C4-2B (cell line): ENCODE data around the gene NMS.

Source experiments
- H3K27ac ChIP-seq: fragments of 450-650 bp; 2 replicates; pipeline ENCODE4 v1.5.1; 2017
- CTCF ChIP-seq: fragments of 450-650 bp; conservative IDR thresholded peaks from 2 replicates; pipeline ENCODE4 v1.5.1; 2017; ENCODE audit warnings: mild to moderate bottlenecking
- ZFX ChIP-seq: fragments of 450-650 bp; IDR thresholded peaks from 2 replicates; pipeline ENCODE4 v1.6.1; 2017

Gene NMS

DNA sequence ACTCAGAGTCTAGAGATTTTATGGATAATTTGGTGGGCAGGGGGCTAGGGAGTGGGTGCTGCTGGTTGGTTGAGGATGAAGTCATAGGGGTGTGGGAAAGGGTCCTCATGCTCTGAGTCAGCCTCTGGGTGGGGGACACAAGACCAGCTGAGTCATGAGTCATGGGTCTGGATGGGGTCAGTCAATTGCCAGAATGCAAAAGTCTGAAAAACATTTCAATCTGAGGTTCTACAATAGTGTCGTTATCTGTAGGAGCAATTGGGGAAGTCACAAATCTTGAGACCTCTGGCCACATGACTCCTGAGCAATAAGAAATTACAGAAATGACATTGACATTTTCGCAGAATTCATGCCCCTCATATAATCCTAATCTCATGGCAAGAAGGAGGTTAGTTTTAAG, 15.1 kb downstream of the NMS start:
- TF ChIP-seq ZFX (no peak), CTCF (no peak)
- no peak overlapping the region for H3K27ac ChIP-seq

GRCh38 chr2:100494712-100495111, 24.4 kb downstream of the NMS start:
- H3K27ac ChIP-seq, result no peak overlapping the region
- no peak for TF ChIP-seq ZFX

- TF ChIP-seq CTCF, result no peak
- no peak for TF ChIP-seq ZFX
- H3K27ac ChIP-seq, result no peak overlapping the region
Observed at GRCh38 chr2:100502782-100503181, 32.5 kb downstream of the NMS start.

- no peak overlapping the region for H3K27ac ChIP-seq
- TF ChIP-seq CTCF (no peak), ZFX (no peak)
Observed at GRCh38 chr2:100504542-100504941, 34.3 kb downstream of the NMS start.

- TF ChIP-seq ZFX, result no peak
- TF ChIP-seq CTCF, result no peak
Observed at GRCh38 chr2:100509066-100509465, 38.8 kb downstream of the NMS start.

GRCh38 chr2:100513650-100514049, 43.4 kb downstream of the NMS start:
- H3K27ac ChIP-seq, result no peak overlapping the region
- no peak for TF ChIP-seq CTCF
- no peak for TF ChIP-seq ZFX

More at GRCh38 chr2:100509066-100509465, 38.8 kb downstream of the NMS start:
- H3K27ac ChIP-seq, result no peak overlapping the region

- TF ChIP-seq CTCF (no peak), ZFX (no peak)
- no peak overlapping the region for H3K27ac ChIP-seq
Observed at GRCh38 chr2:100517556-100517955, 47.3 kb downstream of the NMS start.

DNA sequence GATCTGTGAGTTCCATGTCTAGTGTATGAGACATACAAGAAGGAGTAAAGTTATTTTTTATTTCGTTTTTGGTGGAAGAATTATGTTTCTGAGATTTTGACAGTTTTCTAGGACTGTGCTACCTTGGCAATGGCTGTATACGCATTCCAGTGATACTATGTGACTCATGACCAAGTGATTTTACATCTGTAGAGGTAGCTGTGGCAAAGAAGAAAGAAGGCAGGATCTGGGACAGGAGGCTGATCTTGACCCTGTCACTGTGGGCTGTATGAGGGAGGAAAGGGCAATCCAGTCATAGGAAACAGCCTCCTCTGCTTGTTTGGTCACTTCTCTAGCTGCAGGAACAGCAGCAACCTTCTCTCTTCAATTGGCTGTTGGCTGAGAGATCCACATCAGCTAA, 48.5 kb downstream of the NMS start:
- TF ChIP-seq ZFX (no peak), CTCF (no peak)
- H3K27ac ChIP-seq, result no peak overlapping the region
